Thyroid gland (tissue), 4 donors: ENCODE results near the gene OGG1.

Source experiments
- POLR2A ChIP-seq, 2 donors: fragments of 450-650 bp; IDR thresholded peaks; one replicate each; pipeline ENCODE4 v1.6.1; 2017; ENCODE audit warnings: antibody characterized with exemption in 2 of 2, mild to moderate bottlenecking in 2 of 2, moderate library complexity in 1 of 2
- TF ChIP-seq, protein P1 (sequence below), 6 experiments: fragments of 200-600 bp in 3 of 6; fragments of 450-650 bp in 3 of 6; sonication (generic) in 3 of 6; IDR thresholded peaks; one replicate each; pipeline ENCODE4 v1.5.1; 2016 to 2019; ENCODE audit warnings: antibody characterized with exemption in 6 of 6, mild to moderate bottlenecking in 2 of 6, inconsistent platforms in 1 of 6, moderate library complexity in 1 of 6

DNA sequence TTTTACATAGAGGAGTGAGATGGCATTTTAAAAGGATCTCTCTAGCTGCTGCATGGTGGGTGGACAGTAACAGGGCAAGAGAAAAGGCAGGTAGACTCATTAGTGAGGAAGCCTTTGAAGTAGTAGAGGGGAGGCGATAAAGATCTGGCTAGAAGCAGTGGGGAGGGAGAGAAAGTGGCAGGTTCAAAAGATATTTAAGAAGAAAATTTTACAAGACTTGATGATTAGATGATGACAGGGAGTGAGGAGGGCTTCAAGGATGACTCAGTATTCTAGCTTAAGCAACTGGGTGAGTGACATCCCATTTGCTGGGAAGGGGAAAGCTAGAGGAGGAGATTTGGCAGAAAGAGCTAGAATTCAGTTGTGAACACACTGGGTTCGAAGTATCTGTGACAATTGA is 22.0 kb upstream of the OGG1 start:
- TF ChIP-seq POLR2A (IDR thresholded peaks at IDR 0.05) = no peak
- TF ChIP-seq, protein P1, sequence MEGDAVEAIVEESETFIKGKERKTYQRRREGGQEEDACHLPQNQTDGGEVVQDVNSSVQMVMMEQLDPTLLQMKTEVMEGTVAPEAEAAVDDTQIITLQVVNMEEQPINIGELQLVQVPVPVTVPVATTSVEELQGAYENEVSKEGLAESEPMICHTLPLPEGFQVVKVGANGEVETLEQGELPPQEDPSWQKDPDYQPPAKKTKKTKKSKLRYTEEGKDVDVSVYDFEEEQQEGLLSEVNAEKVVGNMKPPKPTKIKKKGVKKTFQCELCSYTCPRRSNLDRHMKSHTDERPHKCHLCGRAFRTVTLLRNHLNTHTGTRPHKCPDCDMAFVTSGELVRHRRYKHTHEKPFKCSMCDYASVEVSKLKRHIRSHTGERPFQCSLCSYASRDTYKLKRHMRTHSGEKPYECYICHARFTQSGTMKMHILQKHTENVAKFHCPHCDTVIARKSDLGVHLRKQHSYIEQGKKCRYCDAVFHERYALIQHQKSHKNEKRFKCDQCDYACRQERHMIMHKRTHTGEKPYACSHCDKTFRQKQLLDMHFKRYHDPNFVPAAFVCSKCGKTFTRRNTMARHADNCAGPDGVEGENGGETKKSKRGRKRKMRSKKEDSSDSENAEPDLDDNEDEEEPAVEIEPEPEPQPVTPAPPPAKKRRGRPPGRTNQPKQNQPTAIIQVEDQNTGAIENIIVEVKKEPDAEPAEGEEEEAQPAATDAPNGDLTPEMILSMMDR (IDR thresholded peaks at IDR 0.05) = no peak
